ENCODE measurements around the gene RPS26. TPM values are rescaled to one million over a fixed set of nuclear protein-coding genes. Genes with fewer than 3 reads are reported as not detected.

Gene RPS26
- polyA plus RNA-seq, 2 of the 4 experiments (the other 2 are of a cell fraction), result 524 to 779 TPM

DNA sequence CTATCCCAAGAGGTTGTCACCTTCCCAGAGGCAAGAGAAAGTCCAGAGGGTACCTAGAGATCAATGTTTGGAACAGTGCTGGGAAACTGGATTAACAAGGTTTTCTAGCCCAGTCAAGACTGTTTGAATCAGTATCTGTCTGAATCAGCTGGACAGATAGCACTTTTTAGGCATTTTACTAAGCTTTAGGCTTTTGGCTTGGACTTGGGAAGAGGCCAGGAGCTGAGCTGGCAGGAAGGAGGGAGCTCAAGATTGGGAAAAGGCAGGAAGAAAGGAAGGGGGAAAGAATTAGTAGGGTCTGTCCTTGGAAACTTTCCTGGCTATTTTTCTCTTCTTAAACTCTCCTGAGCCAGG is 12.6 kb upstream of the RPS26 start:
- POLR2A ChIA-PET, result interaction anchor here (1.3 kb wide), 1 partner anchor 32 kb away, joined by 4 read pairs; the partner anchor contains the start of gene SUOX
- FAIRE-seq (no peak), DNase-seq (ENCODE audit: low read depth in 1 of 2, low spot score in 1 of 2) (no peak), ATAC-seq (peak in 1 of 2 experiments; percentile 14; a peak in 2 of 6 replicates)
- H3K9me3 ChIP-seq, result no peaks in the 10 kb centered on the region
- CTCF ChIA-PET, result interaction anchor here (0.6 to 3.8 kb wide), 36 partner anchors 9 to 308 kb away, joined by 3 to 92 read pairs (median 4); partner anchors contain the start of genes IKZF4, RAB5B, SUOX and ZC3H10
- no peak overlapping the region for H3K4me3 ChIP-seq
- TF ChIP-seq RFX5 (IDR thresholded peaks at IDR 0.05), result no peak
- TF ChIP-seq BHLHE40 (IDR thresholded peaks at IDR 0.05; ENCODE audit: low read depth, low read length), result no peak
- TF ChIP-seq TP53 (CRISPR knock-in tag; IDR thresholded peaks at IDR 0.05), result no peak
- TF ChIP-seq JUNB (IDR thresholded peaks at IDR 0.05), result no peak
- TF ChIP-seq KDM5A (IDR thresholded peaks at IDR 0.05), result no peak
- no peak for TF ChIP-seq FOXS1 (CRISPR knock-in tag; IDR thresholded peaks at IDR 0.05)
- no peak for TF ChIP-seq RARB (CRISPR knock-in tag; IDR thresholded peaks at IDR 0.05)
- TF ChIP-seq ZNF302 (CRISPR knock-in tag; IDR thresholded peaks at IDR 0.05), result no peak
- TF ChIP-seq, protein P1, sequence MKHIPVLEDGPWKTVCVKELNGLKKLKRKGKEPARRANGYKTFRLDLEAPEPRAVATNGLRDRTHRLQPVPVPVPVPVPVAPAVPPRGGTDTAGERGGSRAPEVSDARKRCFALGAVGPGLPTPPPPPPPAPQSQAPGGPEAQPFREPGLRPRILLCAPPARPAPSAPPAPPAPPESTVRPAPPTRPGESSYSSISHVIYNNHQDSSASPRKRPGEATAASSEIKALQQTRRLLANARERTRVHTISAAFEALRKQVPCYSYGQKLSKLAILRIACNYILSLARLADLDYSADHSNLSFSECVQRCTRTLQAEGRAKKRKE (CRISPR knock-in tag; IDR thresholded peaks at IDR 0.05; ENCODE audit: low read depth), result no peak
- no peaks in the 10 kb centered on the region for H3K4me1 ChIP-seq
- no peak overlapping the region for H3K27ac ChIP-seq
- no peak overlapping the region for H3K4me2 ChIP-seq

DNA sequence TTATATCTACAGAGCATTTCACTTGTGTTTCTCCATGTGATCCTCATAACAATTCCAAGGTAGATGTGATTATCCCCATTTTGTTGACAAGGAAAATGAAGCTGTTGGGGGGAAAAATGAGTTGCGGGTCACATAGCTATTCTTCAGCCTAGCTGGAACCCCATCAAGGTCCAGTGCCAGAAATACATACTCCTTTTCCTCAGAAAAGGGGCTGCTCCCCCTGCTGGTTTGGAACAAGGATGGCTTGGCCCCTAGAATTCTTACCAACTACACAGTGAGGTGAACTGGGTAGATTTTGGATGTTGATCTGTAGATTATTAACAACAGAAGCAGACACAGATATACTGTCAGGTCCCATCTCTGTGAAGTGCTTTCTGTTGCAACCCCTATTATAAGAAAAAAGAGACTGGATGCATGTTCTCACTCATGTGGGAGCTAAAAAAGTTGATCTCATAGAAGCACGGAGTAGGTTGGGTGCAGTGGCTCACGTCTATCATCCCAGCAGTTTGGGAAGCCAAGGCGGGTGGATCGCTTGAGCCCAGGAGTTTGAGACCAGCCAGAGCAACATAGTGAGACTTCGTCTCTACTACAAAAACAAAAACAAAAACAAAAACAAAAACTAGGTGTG is 11.9 kb upstream of the RPS26 start:
- Histone ChIP-seq H3K4me3 (no peak overlapping the region), H3K27ac (no peak overlapping the region), H3K4me1 (no peaks in the 10 kb centered on the region), H3K4me2 (no peak overlapping the region), H3K9me3 (no peaks in the 10 kb centered on the region)
- ChIA-PET POLR2A (interaction anchor here (1.0 to 1.3 kb wide), 2 partner anchors 33 to 34 kb away, joined by 3 to 4 read pairs; partner anchors contain the start of gene SUOX), CTCF (interaction anchor here (0.6 to 3.8 kb wide), 36 partner anchors 9 to 308 kb away, joined by 3 to 92 read pairs (median 4); partner anchors contain the start of genes IKZF4, RAB5B, SUOX and ZC3H10)
- TF ChIP-seq, protein P2, sequence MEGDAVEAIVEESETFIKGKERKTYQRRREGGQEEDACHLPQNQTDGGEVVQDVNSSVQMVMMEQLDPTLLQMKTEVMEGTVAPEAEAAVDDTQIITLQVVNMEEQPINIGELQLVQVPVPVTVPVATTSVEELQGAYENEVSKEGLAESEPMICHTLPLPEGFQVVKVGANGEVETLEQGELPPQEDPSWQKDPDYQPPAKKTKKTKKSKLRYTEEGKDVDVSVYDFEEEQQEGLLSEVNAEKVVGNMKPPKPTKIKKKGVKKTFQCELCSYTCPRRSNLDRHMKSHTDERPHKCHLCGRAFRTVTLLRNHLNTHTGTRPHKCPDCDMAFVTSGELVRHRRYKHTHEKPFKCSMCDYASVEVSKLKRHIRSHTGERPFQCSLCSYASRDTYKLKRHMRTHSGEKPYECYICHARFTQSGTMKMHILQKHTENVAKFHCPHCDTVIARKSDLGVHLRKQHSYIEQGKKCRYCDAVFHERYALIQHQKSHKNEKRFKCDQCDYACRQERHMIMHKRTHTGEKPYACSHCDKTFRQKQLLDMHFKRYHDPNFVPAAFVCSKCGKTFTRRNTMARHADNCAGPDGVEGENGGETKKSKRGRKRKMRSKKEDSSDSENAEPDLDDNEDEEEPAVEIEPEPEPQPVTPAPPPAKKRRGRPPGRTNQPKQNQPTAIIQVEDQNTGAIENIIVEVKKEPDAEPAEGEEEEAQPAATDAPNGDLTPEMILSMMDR (IDR thresholded peaks at IDR 0.05), result peak; percentile 82
- no peak for TF ChIP-seq POLR2A (IDR thresholded peaks at IDR 0.05; ENCODE audit: low read length)
- TF ChIP-seq, protein P3, sequence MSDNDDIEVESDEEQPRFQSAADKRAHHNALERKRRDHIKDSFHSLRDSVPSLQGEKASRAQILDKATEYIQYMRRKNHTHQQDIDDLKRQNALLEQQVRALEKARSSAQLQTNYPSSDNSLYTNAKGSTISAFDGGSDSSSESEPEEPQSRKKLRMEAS (IDR thresholded peaks at IDR 0.05), result no peak
- TF ChIP-seq FOSL2 (IDR thresholded peaks at IDR 0.05), result no peak
- no peak for TF ChIP-seq FOSL2 (CRISPR knock-in tag; IDR thresholded peaks at IDR 0.05)
- no peak for TF ChIP-seq MAZ (IDR thresholded peaks at IDR 0.05; ENCODE audit: borderline replicate concordance, low read depth, low read length)
- peak; percentile 80 for TF ChIP-seq SMC3 (IDR thresholded peaks at IDR 0.05)
- TF ChIP-seq RFX5 (IDR thresholded peaks at IDR 0.05), result no peak
- TF ChIP-seq MAFK (IDR thresholded peaks at IDR 0.05; ENCODE audit: partially characterized antibody), result no peak
- TF ChIP-seq RAD21 (conservative IDR thresholded peaks at IDR 0.05 in 1 of 2, IDR thresholded peaks at IDR 0.05 in 1 of 2), result peak; percentile 55 to 65; a peak in 4 of 5 replicates
- FAIRE-seq, result peak; percentile 43
- peak; percentile 67 to 78 for DNase-seq (ENCODE audit: low read depth in 1 of 2, low spot score in 1 of 2)
- peak; percentile 89 to 96 for ATAC-seq
- 72% methylated on average over 6 of the region's 6 CpGs for WGBS (ENCODE audit: missing lambda C conversion rate)

DNA sequence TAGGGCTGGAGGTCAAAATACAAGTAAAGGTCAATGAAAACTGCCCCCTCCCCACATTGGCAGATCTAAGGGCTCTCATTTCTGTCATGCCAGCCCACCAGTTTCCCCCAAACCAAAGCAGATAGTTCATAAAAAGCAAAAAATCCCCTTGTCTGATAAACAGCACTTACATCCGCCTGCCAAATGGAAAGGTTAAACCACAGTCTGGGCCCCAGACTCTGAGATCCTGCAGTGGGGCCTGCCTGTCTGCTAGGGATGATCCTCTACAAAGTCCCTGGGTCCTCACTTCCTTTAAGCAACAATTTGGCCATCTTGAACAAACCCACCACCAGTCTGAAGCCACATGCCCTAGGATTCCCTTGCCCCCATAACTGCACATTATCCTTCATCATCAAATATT is 9.7 kb upstream of the RPS26 start:
- 100% methylated on average over 1 of the region's 1 CpG for WGBS (ENCODE audit: missing lambda C conversion rate)
- ATAC-seq (no peak), DNase-seq (ENCODE audit: low read depth in 1 of 2, low spot score in 1 of 2) (no peak), FAIRE-seq (no peak)
- Histone ChIP-seq H3K4me2 (no peak overlapping the region), H3K4me1 (no peaks in the 10 kb centered on the region), H3K4me3 (no peak overlapping the region), H3K27ac (no peak overlapping the region), H3K9me3 (no peaks in the 10 kb centered on the region)
- ChIA-PET POLR2A (no interaction called here), CTCF (interaction anchor here (0.6 to 1.8 kb wide), 3 partner anchors 36 to 224 kb away, joined by 3 to 11 read pairs (median 4); partner anchors contain the start of gene SUOX)
- TF ChIP-seq, protein P2 (IDR thresholded peaks at IDR 0.05), result no peak
- no peak for TF ChIP-seq RCOR1 (IDR thresholded peaks at IDR 0.05; ENCODE audit: low read depth, low read length)
- TF ChIP-seq, protein P4, sequence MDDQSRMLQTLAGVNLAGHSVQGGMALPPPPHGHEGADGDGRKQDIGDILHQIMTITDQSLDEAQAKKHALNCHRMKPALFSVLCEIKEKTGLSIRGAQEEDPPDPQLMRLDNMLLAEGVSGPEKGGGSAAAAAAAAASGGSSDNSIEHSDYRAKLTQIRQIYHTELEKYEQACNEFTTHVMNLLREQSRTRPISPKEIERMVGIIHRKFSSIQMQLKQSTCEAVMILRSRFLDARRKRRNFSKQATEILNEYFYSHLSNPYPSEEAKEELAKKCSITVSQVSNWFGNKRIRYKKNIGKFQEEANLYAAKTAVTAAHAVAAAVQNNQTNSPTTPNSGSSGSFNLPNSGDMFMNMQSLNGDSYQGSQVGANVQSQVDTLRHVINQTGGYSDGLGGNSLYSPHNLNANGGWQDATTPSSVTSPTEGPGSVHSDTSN (IDR thresholded peaks at IDR 0.05), result no peak
- TF ChIP-seq, protein P3 (IDR thresholded peaks at IDR 0.05), result no peak
